LoVo (cell line): ENCODE data around the gene AAGAB.
A peak's percentile ranks its signal among the peaks of the same experiment; 100 is the strongest.
"Not testable (repeated sequence)": the region's sequence is repeated elsewhere in the genome, so short reads cannot be mapped to it uniquely, and the experiment has no call there.

Experiments
- DNase-seq: peaks from one replicate; pipeline ENCODE4 v3.0.0-alpha.2; 2016; ENCODE audit warnings: low spot score

The AAGAB gene, protein sequence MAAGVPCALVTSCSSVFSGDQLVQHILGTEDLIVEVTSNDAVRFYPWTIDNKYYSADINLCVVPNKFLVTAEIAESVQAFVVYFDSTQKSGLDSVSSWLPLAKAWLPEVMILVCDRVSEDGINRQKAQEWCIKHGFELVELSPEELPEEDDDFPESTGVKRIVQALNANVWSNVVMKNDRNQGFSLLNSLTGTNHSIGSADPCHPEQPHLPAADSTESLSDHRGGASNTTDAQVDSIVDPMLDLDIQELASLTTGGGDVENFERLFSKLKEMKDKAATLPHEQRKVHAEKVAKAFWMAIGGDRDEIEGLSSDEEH

DNA sequence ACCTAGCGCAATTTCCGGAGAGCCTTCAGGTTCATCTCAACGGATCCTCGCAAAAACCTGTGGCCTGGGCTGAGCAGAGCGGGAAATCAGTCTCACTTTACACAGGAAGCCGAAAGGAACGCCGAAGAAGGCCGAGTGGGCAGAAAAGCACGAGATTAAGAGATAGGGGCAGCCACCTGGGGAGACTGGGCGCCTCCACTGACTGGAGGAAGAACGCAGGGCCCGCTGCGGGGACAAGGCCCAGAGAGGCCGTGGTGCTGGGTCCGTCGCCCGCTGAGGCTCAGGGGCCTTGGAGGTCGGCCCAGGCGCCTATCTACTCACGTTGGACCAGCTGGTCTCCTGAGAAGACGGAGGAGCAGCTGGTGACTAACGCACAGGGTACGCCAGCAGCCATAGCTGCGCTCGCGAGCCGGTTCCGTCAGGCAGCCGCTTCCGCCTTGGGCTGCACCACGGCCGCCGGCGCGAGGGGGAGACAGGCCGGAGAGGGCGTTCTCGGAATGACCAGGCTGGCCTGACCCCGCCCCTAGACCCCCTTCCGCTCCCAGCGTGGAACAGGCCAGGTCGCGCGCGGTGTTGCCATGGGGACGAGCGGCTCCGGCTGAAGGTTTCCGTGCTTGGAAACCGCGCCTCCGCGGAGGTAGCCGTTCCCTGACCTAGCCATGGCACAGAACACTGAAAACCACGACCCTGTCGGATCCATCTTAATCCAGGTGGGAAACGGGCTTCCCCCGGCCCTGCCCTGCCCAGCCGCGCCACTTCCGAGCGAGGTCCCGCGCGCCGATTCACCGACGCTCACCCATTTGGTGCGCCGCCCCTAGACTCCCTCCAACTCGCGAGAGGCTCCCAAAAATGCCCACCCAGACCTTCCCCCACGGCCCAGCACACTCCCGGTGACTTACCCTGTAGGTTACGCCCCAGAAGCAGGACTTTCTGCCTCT lies at the start of gene AAGAB, which contains the start of gene IQCH:
Gene AAGAB (minus strand): TSS at position 424 of the 938 bp plus-strand sequence. CDS start 30 bp downstream, at position 394.
Gene IQCH (plus strand): TSS at position 549 of the 938 bp plus-strand sequence. CDS start 111 bp downstream, at position 660.
- DNase-seq: peak; percentile 99

DNA sequence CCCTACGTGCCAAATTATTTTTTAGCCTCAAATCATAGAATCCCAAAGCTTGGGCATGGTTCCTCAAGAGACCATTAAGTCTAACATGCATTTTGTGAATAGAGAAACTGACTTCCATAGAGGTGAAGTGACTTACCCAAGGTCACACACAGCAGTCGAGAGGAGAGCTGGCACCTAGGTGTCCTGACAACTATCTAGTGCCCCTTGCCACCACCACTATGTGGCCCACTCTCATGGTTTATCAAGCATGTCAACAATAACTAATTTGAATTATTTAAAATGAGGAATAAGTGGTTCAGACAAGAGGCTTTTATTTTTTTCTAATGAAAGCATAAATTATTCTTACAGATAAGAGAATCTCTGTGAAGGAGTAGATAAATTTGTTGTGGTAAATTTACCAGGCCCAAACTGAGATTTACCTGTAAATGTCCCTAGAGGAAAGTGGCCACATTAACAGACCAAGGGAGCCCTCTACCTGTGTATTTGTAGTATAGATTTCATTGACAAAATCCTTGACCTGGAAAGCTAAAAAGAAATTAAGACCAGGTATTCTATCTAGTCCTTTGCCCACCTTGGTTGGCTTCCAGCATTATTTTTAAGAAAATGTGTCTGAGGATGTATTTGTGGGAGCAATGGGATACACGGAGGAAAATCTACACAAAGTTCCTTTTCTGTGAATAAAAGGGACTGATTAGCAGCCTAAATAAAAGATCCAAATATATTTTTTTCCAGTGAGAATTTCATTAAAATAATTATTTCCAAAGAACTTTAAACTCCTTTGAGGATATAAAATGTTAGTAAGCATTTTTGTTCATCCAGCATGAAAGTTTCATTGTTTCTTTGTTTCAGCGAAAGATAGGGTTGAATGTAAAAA lies 49.3 kb upstream of the AAGAB start:
- peak; percentile 65 for DNase-seq

GRCh38 chr15:67300266-67301025 lies 46.0 kb upstream of the AAGAB start:
- DNase-seq: no peak

GRCh38 chr15:67296684-67297083 lies 42.2 kb upstream of the AAGAB start:
- DNase-seq: no peak

DNA sequence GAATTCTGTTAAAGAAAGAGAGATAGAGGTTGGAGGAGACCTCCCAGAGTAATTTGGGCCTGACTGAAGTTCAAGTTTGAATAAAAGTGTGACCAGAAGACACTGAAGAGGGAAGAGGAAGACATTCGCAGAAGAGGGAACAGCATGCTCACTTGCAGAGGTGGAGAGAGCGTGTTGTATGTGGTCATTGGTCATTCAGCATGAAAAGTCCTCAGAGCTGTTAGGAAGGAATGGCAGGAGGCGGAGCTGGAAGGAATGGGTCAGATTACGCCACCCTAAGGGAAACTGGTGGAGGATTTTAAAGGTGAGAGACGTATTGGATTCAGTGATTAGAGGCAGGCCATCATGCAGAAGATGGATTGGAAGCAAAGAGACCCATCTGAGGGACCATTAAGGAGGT lies 41.7 kb upstream of the AAGAB start:
- no peak for DNase-seq

DNA sequence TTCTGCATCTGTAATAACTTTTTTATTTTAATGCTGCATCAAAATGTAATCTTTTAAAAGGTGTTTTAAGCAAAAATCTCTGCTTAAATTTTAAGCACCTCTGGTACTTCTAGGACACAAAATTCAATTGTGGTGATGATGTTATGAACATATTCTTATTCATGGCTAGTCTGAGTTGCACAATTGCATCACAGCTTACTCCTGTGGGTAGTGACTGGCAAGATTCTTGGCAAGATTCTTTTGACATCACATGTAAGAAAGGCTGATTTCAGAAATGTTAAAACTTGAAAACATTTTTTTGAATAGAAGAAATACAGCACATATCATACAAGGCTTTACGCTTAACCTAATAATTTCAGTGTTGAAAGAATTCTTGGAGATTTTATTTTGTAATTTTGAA lies 35.9 kb upstream of the AAGAB start:
- DNase-seq: no peak

GRCh38 chr15:67286400-67286799 lies 31.9 kb upstream of the AAGAB start:
- not testable (repeated sequence) for DNase-seq

DNA sequence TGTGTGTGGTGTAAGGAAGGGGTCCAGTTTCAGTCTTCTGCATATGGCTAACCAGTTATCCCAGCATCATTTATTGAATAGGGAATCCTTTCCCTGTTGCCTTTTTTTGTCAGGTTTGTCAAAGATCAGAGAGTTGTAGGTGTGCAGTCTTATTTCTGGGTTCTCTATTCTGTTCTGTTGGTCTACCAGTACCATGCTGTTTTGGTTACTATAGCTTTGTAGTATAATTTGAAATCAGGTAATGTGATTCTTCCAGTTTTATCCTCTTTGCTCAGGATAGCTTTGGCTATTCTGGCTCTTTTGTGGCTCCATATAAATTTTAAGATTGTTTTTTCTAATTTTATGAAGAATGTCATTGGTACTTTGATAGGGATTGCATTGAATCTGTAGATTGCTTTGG lies 31.2 kb upstream of the AAGAB start:
- DNase-seq: not testable (repeated sequence)

GRCh38 chr15:67281714-67282113 lies 27.3 kb upstream of the AAGAB start:
- no peak for DNase-seq

- no peak for DNase-seq
These were observed 25.8 kb upstream of the AAGAB start for GRCh38 chr15:67280217-67280616.

DNA sequence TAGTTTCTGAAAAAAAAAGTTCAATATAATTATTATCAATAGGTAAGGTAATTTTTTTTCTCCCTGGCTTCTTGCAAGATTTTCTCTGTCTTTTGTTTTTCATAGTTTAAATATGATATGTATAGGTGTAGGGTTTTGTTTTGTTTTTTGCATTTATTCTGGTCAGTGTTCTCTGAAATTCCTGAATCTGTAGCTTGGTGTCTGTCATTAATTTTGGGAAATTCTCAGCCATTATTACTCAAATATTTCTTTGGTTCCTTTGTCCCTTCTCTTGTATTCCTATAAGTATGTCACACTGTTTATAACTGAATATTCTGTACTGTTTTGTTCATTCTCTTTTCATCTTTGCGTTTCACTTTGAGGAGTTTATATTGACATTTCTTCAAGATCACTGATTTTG lies 22.2 kb upstream of the AAGAB start:
- no peak for DNase-seq

- DNase-seq: no peak
These were observed 19.8 kb upstream of the AAGAB start for GRCh38 chr15:67274236-67274635.

DNA sequence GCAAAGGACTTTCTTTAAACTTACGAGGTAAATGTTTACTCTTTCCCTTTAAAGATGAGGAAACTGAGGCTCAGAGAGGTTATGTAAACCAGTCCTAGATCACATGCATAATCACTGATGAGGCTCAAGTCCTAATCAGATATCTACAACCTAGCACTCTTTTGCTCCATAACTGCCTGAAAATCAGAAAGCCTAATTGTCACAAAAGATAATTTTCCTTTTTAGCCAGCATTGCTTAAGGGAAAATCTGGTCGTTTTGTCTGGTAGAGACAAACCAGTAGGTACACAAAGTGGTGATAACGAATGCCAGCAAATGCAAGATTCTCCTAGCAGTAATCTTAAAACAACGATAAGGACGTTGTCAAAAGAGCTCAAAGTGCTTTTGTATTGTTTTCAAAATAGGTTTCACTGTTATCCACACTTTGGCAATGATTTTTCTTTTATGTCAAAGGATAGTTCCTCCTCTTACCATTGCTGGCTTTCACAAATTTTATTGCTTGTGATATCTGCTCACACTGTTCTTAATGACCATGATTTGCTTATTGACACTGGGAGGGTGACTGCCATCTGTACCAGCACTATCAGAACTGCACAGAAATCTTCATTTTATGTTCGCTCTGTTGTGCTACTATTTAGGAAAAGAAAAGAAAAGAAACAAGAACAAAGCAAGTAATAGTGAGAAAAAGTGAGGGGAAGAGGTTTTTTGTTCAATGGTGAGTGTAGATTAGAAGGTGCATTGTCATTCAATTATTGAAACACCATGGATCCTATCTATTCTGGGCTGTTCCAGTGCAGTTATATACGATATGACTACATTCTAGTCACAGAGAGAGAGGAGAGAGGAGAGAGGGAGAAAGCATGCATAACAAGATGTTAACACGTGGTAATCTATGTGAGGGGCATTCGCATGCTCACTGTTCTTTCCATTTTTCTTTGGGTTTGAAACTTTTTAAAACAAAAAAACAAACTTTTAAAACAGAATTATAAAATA lies 13.8 kb upstream of the AAGAB start:
- DNase-seq: no peak

DNA sequence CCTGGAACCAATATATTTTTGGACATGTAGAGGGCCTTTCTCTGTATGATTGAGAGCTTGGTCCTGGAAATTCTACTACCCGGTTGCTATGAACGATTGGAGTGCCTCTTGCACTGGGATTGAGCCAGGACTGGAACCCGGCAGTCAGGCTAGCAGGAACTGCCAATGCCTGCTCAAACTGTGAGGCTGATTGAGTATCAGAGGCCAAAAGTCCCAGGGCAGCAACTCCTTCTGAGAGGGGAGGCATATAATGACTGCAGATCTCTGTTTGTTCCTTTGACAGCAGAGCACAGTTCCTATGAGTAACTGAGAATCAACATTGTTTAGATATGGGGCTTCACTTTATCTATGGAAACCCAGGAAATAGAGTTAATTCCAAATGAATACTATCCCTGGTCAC lies 13.0 kb upstream of the AAGAB start:
- no peak for DNase-seq

- DNase-seq: no peak
These were observed 12.4 kb upstream of the AAGAB start for GRCh38 chr15:67266870-67267269.

DNA sequence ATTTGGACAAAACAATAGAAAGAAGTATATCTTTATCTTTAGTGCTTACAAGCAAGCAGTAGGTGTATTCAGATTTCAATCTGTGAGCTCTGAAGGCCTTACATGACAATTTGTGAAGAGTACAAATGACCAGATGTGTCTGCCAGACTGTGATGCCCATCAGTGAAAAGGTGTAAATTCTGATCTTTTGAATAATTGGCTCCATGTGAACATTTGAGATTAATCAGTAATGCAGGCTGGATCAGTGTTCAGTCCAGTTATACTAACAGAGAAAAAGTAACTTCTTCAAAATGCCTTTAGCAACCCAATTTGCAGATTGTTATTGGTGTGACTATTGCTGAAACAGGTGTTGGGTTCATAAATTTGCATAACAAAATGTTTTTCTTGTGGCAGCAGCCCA lies 5.3 kb upstream of the AAGAB start:
- no peak for DNase-seq

GRCh38 chr15:67259379-67259778 lies 4.9 kb upstream of the AAGAB start:
- no peak for DNase-seq

- not testable (repeated sequence) for DNase-seq
These were observed 4.0 kb upstream of the AAGAB start for GRCh38 chr15:67258412-67258811.

DNA sequence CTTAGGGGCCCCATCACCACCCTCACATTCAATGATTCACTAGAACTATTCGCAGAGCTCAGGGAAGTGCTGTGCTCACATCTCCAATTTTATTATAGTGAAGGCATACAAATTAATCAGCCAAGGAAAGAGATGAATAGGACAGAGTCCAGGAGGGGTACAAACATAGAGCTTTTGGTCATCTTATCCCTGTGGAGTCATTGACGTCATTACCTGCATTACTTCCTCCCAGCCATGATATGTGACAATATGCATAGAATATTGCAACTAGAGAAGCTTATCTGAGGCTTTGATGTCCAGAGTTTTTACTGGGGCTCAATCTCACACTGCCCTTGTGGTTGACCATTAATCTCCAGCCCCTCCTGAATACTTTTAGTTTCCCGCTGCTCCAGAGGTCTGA lies 1.6 kb upstream of the AAGAB start:
- DNase-seq: no peak
